Measurements from ENCODE around the gene SLC44A2. TPM values are rescaled to one million over a fixed set of nuclear protein-coding genes. Genes with fewer than 3 reads are reported as not detected.

The SLC44A2 gene
- total and polyA plus RNA-seq, 2 of the 13 experiments (the other 11 are each of a cell fraction or from before 2014, with no cell fraction given) = 2.4 to 5.6 TPM

- TF ChIP-seq PATZ1 (CRISPR knock-in tag; IDR thresholded peaks at IDR 0.05) = peak; percentile 77
- no peak for TF ChIP-seq KDM4B (CRISPR knock-in tag; IDR thresholded peaks at IDR 0.05)
- no peak for TF ChIP-seq ZFP41 (CRISPR knock-in tag; IDR thresholded peaks at IDR 0.05; ENCODE audit: borderline replicate concordance)
- no peak for TF ChIP-seq ZNF576 (CRISPR knock-in tag; IDR thresholded peaks at IDR 0.05)
- no peak for TF ChIP-seq ESRRA (CRISPR knock-in tag; IDR thresholded peaks at IDR 0.05; ENCODE audit: low read depth)
- no peak for TF ChIP-seq ZNF446 (CRISPR knock-in tag; IDR thresholded peaks at IDR 0.05)
- TF ChIP-seq ZNF326 (CRISPR knock-in tag; IDR thresholded peaks at IDR 0.05; ENCODE audit: borderline replicate concordance) = no peak
- TF ChIP-seq ZNF704 (CRISPR knock-in tag; IDR thresholded peaks at IDR 0.05; ENCODE audit: borderline replicate concordance) = peak; percentile 6; the same call in 1 of the 2 replicates
- no peak for TF ChIP-seq ZNF816 (CRISPR knock-in tag; IDR thresholded peaks at IDR 0.05; ENCODE audit: borderline replicate concordance)
- TF ChIP-seq HMGXB4 (CRISPR knock-in tag; IDR thresholded peaks at IDR 0.05; ENCODE audit: borderline replicate concordance in 1 of 2, low read depth in 1 of 2) = no peak
- TF ChIP-seq ZNF879 (CRISPR knock-in tag; IDR thresholded peaks at IDR 0.05) = no peak
- no peak; the same call in 1 of the 2 replicates for TF ChIP-seq ATF7-NPFF (CRISPR knock-in tag; IDR thresholded peaks at IDR 0.05; ENCODE audit: low read depth)
- TF ChIP-seq ZSCAN12 (CRISPR knock-in tag; IDR thresholded peaks at IDR 0.05) = no peak
- no peak for TF ChIP-seq ZNF646 (CRISPR knock-in tag; IDR thresholded peaks at IDR 0.05)
- TF ChIP-seq NFYC (CRISPR knock-in tag; IDR thresholded peaks at IDR 0.05) = no peak
- TF ChIP-seq ATM (IDR thresholded peaks at IDR 0.05; ENCODE audit: borderline replicate concordance) = no peak
These were observed 29.5 kb downstream of the SLC44A2 start (continued) for GRCh38 chr19:10654610-10655456.

Measured in HepG2 (cell line).